ENCODE results near the gene HS6ST1. TPM values are rescaled to one million over a fixed set of nuclear protein-coding genes. Genes with fewer than 3 reads are reported as not detected.

HS6ST1 gene
- total RNA-seq, 2 donors from 2014 or later: 25.4 to 44.8 TPM

- no peak for TF ChIP-seq POLR2A (IDR thresholded peaks at IDR 0.05)
- TF ChIP-seq, protein P1, sequence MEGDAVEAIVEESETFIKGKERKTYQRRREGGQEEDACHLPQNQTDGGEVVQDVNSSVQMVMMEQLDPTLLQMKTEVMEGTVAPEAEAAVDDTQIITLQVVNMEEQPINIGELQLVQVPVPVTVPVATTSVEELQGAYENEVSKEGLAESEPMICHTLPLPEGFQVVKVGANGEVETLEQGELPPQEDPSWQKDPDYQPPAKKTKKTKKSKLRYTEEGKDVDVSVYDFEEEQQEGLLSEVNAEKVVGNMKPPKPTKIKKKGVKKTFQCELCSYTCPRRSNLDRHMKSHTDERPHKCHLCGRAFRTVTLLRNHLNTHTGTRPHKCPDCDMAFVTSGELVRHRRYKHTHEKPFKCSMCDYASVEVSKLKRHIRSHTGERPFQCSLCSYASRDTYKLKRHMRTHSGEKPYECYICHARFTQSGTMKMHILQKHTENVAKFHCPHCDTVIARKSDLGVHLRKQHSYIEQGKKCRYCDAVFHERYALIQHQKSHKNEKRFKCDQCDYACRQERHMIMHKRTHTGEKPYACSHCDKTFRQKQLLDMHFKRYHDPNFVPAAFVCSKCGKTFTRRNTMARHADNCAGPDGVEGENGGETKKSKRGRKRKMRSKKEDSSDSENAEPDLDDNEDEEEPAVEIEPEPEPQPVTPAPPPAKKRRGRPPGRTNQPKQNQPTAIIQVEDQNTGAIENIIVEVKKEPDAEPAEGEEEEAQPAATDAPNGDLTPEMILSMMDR (IDR thresholded peaks at IDR 0.05): no peak
- ATAC-seq (no peak), DNase-seq (peak in 2 of 4 donors; percentile 10 to 11)
- Histone ChIP-seq H3K9me3 (no peaks in the 10 kb centered on the region), H3K27ac (no peak overlapping the region), H3K36me3 (replicated peaks in 1 of 2; ENCODE audit: insufficient read depth in 1 of 2, low read depth in 2 of 2) (no peaks in the 10 kb centered on the region), H3K4me1 (peaks cover 32% of the 10 kb centered on the region), H3K27me3 (no peaks in the 10 kb centered on the region), H3K4me3 (no peak overlapping the region)
- intact Hi-C loops (cut with DNase I): no loop called here
- WGBS, 2 donors: 86 to 93% methylated on average over 2 to 11 of the region's 11 CpGs
Observed at GRCh38 chr2:128324008-128324896, 5.6 kb upstream of the HS6ST1 start.

- H3K27me3 ChIP-seq: no peaks in the 10 kb centered on the region
- peaks cover 35% of the 10 kb centered on the region for H3K4me1 ChIP-seq
- ATAC-seq: no peak
- H3K9me3 ChIP-seq: no peaks in the 10 kb centered on the region
- 75 to 84% methylated on average over 8 of the region's 8 CpGs for WGBS, 2 donors
- no peak overlapping the region for H3K4me3 ChIP-seq
- TF ChIP-seq, protein P1 (IDR thresholded peaks at IDR 0.05): no peak
- no peak for TF ChIP-seq POLR2A (IDR thresholded peaks at IDR 0.05)
- peak in 1 of 4 donors; percentile 6 for DNase-seq
- no peaks in the 10 kb centered on the region for H3K36me3 ChIP-seq (replicated peaks in 1 of 2; ENCODE audit: insufficient read depth in 1 of 2, low read depth in 2 of 2)
- intact Hi-C loops (cut with DNase I): no loop called here
- no peak overlapping the region for H3K27ac ChIP-seq
Observed at GRCh38 chr2:128323555-128323931, 4.9 kb upstream of the HS6ST1 start.

- DNase-seq (peak in 3 of 4 donors; percentile 16 to 30 (median 24)), ATAC-seq (no peak)
Observed at GRCh38 chr2:128322715-128323554, 4.3 kb upstream of the HS6ST1 start.

DNA sequence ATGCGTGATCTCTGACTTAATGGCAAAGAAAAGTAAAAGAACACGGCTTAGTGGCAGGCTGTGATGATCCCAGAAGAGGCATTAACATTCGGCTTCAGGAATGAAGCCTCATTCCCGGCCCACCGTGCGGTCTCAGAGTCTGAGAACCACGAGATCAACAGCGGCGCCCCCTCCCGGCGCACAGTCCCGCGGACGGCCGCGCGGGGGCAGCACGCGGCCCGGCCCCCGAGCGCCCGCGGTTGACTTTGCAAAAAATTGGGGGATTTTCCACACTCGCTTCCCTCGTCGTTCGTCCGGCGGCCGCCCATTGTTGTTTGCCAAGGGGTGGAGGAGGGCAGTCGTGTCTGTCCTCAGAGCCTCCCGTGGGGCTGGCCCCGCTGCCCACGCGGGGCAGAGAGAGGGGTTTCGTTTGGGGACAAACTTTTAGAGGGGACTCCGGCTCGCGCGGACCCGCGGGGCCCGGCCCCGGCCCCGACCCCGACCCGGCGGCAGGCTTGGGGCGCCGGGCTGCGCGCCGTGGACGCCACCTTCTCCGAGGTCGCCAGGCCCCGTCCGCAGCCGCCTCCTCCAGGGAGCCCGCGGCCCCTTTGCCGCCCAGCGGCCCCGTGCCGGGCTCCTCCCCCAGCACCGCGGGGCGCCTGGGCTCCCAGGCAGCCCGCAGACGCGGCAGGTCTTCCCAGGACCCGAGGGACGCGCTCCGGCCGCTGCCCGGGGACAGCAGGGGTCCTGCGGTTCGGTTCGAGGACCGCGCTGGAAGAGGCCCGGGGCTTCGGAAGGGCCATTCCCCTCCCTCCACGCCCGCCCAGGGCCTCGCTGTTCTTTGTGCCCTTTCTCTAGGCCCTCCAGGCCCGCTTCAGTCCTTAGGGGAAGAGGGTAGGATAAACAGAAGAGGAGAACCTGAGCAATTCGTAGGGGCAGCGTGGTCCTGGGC lies 3.4 kb upstream of the HS6ST1 start:
- ATAC-seq: peak; percentile 73
- Histone ChIP-seq H3K4me1 (peaks cover 37% of the 10 kb centered on the region), H3K9me3 (no peaks in the 10 kb centered on the region), H3K4me3 (no peak overlapping the region), H3K27me3 (no peaks in the 10 kb centered on the region), H3K36me3 (replicated peaks in 1 of 2; ENCODE audit: insufficient read depth in 1 of 2, low read depth in 2 of 2) (no peaks in the 10 kb centered on the region), H3K27ac (peak overlapping the region; percentile 63 to 86 (median 74))
- TF ChIP-seq POLR2A (IDR thresholded peaks at IDR 0.05): peak; percentile 31 to 60 (median 52)
- TF ChIP-seq, protein P1 (IDR thresholded peaks at IDR 0.05): peak; percentile 56 to 99 (median 97)
- intact Hi-C loops (cut with DNase I): no loop called here
- peak; percentile 84 to 89 (median 86) for DNase-seq
- 5 to 16% methylated on average over 5 to 89 of the region's 91 CpGs for WGBS, 2 donors

More at GRCh38 chr2:128322715-128323554, 4.3 kb upstream of the HS6ST1 start:
- WGBS, 2 donors: 80 to 85% methylated on average over 10 to 27 of the region's 29 CpGs
- no peaks in the 10 kb centered on the region for H3K27me3 ChIP-seq
- no peaks in the 10 kb centered on the region for H3K9me3 ChIP-seq
- H3K4me1 ChIP-seq: peaks cover 35% of the 10 kb centered on the region
- no peak overlapping the region for H3K4me3 ChIP-seq
- intact Hi-C loops (cut with DNase I): no loop called here
- peak overlapping the region in 3 of 4 donors; percentile 69 to 86 (median 78) for H3K27ac ChIP-seq
- TF ChIP-seq, protein P1 (IDR thresholded peaks at IDR 0.05): no peak
- TF ChIP-seq POLR2A (IDR thresholded peaks at IDR 0.05): no peak
- no peaks in the 10 kb centered on the region for H3K36me3 ChIP-seq (replicated peaks in 1 of 2; ENCODE audit: insufficient read depth in 1 of 2, low read depth in 2 of 2)
